Measurements from ENCODE around the gene SLC31A1.

DNA sequence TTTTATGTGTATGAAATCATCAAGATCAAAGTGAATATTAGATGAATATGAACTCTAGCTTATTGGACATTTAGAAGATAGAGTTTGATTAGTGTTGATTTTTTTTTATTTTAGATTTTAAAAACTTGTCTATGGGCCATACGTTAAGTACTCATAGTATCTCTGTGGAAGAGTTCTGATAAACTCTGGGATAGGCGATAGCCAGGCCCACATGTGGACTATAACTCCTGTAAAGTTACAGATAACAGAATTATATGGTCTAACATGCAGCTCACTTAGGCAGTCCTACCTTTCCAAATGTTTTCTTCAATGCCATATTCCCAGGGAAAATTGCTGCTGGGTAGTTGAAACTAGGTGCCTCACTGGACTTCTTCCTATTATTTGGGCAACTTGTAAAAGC, 10.4 kb downstream of the SLC31A1 start:
- TF ChIP-seq, protein P1, sequence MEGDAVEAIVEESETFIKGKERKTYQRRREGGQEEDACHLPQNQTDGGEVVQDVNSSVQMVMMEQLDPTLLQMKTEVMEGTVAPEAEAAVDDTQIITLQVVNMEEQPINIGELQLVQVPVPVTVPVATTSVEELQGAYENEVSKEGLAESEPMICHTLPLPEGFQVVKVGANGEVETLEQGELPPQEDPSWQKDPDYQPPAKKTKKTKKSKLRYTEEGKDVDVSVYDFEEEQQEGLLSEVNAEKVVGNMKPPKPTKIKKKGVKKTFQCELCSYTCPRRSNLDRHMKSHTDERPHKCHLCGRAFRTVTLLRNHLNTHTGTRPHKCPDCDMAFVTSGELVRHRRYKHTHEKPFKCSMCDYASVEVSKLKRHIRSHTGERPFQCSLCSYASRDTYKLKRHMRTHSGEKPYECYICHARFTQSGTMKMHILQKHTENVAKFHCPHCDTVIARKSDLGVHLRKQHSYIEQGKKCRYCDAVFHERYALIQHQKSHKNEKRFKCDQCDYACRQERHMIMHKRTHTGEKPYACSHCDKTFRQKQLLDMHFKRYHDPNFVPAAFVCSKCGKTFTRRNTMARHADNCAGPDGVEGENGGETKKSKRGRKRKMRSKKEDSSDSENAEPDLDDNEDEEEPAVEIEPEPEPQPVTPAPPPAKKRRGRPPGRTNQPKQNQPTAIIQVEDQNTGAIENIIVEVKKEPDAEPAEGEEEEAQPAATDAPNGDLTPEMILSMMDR (IDR thresholded peaks at IDR 0.05): no peak
- no peak for TF ChIP-seq POLR2A (IDR thresholded peaks at IDR 0.05)
